Effector CD8-positive, alpha-beta T cell (primary cell): ENCODE results near the gene BAIAP2L2.
"Not testable (repeated sequence)": the region's sequence is repeated elsewhere in the genome, so short reads cannot be mapped to it uniquely, and the experiment has no call there.

ENCODE experiments used
- DNase-seq: peaks from one replicate; lab custom pipeline; 2025; lab: John Stamatoyannopoulos, UW

BAIAP2L2 gene

DNA sequence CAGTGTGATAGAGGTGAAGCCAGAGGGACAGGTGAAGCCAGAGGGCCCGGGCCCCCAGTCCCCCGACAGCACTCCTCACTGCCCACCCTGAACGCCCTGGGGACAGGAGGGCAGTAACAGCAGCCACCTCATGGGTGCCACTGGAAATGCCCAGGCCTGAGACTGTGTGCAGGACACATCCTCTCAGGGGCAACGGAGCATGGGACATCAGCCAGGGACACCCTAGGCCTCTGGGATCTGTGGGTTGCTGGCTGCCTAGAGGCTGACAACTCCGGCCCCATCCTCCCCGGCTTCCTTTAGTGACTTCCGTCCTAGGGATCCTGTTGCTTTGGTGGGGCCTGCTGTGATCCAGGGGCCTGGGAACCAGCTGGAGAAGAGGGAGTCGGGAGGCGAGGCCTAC lies 17.4 kb upstream of the BAIAP2L2 start:
- DNase-seq, result no peak

DNA sequence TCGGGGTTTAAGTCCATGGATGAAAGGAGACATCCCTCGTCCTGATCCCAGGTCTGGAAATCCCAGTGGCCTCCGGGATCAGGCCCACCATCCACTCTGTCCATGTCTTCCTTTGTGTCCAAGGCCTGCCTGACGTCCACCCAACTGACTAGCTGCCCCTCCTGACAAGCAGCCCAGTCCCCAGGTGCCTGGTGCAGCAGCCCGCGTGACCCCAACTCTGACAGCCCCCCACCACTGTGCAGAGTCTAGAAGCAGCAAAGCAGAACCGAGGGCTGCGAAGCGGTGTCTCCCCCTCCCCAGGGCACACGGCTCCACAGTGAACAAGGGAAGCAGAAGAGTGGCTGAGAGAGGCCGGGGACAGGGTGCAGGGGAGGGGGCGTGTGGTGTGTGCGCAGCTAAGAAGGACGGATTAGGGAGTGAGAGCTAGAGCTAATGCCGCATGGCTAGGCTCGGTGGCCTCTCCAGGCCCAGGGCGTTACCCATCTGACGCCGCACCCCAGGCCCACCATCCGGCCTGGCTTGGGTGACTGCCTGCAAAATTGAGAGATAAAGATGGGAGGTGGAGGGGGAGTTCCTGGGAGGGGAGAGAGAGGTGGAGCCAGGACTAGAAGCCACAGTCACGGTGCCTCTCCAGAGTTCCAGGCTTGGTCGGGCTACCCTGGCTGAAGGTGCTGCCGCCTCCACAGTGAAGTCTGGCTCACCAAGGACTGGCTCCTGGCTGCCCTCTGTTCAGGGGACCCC lies 16.6 kb upstream of the BAIAP2L2 start:
- no peak for DNase-seq

- no peak for DNase-seq
These were observed 15.3 kb upstream of the BAIAP2L2 start for GRCh38 chr22:38125751-38126201.

DNA sequence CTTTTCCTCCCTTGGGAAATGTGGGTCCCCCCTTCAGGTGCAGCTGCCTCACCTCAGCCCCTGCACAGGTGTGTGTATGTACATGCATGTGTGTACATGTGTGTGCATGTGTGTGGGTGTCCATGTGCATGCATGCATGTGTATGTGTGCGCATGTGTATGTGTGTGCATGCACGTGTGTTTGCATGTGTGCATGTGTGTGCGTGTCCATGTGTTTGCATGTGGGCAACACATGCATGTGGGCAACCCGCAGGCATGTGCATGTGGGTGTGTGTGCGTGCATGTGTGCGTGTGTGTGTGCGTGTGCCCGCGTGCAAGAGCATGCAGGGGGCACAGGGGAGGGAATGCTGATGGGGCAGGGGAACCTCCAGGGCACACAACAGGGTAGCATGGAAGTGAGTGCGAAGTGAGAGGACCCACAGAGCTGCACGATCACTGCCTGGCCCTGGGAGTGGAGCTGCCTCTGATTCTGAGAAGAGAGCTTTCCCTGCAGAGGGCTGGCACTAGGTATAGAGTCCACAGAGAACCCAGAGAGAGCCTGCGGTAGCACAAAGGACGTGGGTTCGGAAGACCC lies 14.6 kb upstream of the BAIAP2L2 start:
- DNase-seq, result no peak

DNA sequence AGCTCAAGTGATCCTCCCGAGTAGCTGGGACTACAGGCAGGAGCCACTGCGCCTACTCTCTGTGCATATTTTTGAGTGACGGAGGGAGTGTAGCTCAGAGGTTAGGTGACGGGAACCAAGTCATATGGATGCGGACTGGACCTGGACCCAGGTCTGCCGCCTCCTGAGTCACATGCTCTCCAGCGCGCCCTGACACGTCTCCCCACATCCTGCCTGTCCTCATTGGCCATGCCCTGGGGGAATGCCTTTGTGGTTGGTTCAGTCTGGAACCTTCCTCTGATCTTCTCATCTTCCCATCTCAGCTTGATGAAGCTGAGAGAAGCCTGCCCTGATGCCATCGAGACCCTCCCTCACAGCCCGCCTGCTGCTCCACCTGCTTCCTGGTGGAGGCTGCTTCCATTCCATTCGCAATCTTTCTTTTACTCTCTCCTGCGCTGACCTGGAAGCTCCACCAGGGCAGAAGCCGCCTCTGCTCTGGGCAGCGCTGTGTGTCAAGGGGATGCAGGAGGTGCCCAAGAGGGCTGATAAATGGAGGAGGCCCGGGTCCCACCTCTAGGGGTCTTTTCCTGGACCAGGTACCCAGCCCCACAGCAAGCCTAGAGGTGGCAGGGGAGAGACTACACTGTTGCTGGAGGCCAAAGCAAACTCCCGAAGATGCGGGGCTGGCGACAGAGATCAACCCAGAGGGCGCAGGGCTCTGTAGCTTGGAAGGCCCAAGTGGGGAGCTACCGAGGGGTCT lies 13.9 kb upstream of the BAIAP2L2 start:
- DNase-seq, result no peak

DNA sequence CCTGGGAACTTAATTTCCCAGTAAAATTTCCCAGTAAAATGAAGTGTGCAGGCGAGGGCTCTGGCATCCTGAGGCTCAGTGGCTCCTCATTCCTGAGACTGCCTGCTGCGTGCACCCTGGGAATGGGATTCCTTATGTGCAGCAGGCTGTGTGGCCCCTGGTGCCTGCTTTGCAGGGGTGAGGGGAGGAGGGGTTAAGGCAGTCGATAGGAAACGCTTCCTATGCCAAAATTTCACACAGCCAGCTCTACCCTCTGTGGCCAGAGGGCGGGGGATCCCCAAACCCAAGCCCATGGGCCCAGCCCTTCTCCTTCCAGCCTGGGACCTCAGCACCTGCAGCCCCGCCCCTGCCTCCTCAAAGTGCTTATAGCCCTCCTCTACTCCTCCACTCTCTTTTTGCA lies 12.1 kb upstream of the BAIAP2L2 start:
- DNase-seq, result no peak

DNA sequence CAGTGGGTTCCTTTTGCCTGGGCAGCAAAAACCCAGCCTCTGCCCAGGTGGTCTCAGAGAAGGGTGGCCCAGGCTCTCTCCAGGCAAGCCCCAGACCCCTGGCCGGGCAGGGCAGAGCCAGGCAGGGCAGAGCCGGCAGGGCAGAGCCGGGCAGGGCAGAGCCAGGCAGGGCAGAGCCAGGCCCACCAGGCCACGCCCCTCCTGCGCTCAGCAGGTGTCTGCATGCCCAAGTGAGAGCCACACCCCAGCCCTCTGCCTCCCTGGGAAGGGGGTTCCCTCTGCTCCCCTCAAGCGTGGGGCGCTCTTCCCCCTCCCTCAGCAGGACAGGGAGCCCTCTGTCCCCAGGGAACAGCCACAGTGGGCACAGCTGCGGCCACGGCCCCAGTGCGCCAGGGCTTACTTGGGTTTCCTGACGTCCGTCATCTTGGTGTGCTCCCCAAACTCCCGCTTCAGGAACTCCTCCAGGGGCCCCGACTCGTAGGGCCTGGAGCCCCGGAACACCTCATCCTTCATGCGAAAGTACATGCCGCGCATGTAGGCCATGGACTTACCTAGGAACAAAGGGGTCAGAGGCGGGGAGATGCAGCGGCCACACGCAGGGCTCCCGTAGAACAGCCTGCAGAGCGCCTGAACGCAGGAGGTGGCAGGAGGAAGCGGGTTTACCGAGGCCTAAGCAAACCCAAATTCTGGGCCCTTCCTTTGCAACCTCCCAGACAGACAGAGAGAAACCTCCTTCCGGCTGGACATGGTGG lies 10.1 kb upstream of the BAIAP2L2 start:
- no peak for DNase-seq

DNA sequence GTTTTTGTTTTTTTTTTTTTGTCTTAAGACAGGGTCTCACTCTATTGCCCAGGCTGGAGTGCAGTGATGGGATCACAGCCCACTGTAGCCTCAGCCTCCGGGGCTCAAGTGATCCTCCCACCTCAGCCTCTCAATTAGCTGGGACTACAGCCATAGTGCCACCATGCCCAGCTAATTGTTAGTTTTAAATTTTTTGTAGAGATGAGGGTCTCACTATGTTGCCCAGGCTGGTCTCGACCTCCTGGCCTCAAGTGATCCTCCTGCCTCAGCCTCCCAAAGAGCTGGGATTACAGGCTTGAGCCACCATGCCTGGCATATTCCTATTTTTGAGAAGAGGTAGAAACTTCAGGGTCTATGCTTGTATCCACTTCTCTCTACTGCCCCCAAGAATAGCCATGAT lies 8.3 kb upstream of the BAIAP2L2 start:
- DNase-seq, result not testable (repeated sequence)

- no peak for DNase-seq
These were observed 7.7 kb upstream of the BAIAP2L2 start for GRCh38 chr22:38118182-38118581.

GRCh38 chr22:38117556-38117955 lies 7.1 kb upstream of the BAIAP2L2 start:
- not testable (repeated sequence) for DNase-seq

DNA sequence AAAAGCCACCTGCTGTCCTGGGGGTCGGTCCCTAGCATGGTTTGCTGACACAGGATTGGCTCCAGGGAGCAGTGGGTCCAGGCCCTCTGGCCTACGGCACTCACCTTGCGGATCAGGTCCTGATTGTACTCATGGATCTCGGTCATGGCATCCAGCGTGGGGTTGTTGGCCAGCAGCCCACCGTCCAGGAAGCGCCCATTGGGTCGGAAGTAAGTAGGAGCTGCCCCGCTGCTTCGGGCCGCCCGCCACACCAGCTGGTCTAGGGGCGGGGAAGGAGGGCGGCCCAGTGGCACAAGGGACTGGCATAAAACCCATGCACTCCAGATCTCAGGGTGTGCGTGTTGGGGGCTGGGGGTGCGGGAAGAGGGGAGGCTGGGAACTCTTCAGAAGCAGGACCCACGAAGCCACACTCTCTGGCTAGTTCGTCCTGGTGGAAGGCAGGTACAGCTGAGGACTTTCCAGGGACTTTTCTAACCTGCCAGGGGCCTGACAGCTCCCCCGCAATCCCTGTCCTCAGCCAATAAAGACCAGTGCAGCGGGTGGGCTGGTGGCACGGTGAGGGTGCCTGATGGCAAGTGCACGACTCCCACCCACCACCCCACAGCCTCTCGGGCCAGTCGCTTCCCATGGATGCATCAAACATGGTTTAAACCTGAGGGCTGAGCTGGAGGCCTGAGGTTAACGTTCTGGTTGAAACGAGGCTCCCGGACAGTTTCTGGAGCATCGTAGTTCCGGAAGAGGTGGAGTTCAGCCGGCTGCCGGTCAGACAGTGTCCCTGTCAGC lies 5.1 kb upstream of the BAIAP2L2 start:
- DNase-seq, result no peak

- DNase-seq, result peak; percentile 52
These were observed 4.3 kb upstream of the BAIAP2L2 start for GRCh38 chr22:38114484-38115398.

DNA sequence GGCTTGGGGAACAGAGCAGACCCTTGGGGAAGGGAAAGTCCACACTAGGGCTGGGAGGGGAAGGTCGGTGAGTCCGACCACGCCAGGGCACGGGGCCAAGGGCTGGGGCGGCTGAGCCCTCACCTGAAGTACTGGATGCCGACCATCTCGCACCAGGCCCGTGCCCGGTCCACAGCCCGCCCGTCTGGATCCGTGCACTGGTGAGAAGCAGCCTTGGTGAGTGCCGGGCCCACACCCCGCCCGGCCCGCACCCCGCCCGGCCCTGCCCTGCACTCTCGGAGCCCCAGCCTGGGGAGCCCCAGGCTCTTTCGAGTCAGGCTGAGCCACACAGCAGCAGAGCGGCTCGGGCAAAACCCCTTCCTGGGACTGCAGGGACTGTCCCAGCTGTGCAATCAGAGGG lies 1.9 kb upstream of the BAIAP2L2 start:
- DNase-seq, result no peak

DNA sequence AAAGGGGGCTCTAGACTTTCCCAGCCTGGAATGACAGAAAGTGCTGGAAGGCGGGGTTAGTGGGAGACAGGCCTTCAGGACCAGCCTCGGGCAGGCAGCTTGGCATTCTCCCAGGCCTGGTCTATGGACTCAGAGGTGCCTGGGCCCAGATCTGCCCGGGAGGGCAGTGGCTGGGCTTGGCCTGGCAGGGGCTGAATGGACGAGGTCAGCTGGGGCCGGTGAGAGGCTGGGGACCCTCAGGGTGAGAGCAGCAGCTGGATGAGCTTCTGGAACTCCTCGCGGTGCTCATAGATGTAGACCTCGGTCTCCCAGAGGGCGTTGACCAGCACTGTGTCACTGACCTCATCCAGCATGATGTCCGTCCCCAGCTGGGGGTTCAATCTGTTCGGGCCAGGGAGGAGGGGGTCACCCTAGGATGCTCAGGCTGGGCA lies 1.5 kb upstream of the BAIAP2L2 start:
- no peak for DNase-seq

GRCh38 chr22:38110863-38111852 lies 674 bp upstream of the BAIAP2L2 start:
- no peak for DNase-seq

GRCh38 chr22:38109371-38110001 lies 998 bp downstream of the BAIAP2L2 start:
- no peak for DNase-seq

GRCh38 chr22:38108561-38109319 lies 1.7 kb downstream of the BAIAP2L2 start:
- no peak for DNase-seq
